Activated naive CD4-positive, alpha-beta T cell treated with anti-CD3 and anti-CD28 coated beads, Interleukin-2, amount 10 ng/mL, durations not matched to agents 7 days and 5 days (primary cell): Measurements from ENCODE around the gene SLC35D2.
"Not testable (repeated sequence)": the region's sequence is repeated elsewhere in the genome, so short reads cannot be mapped to it uniquely, and the experiment has no call there.

ENCODE experiments used
- CTCF ChIA-PET: fragments of 350-600 bp; sonication (Branson Sonifier 250); formaldehyde crosslinking; loops from one replicate; lab custom pipeline; 2021; ENCODE audit warnings: antibody characterized with exemption; lab: Charles Lee
- DNase-seq: peaks from one replicate; pipeline ENCODE4 v3.0.0-alpha.2; 2020
- H3K27ac Mint-ChIP-seq: one replicate; pipeline ENCODE4 v1.8.0; 2021; ENCODE audit warnings: mild to moderate bottlenecking, moderate library complexity, mixed read lengths
- H3K27me3 Mint-ChIP-seq: one replicate; pipeline ENCODE4 v1.8.0; 2021; ENCODE audit warnings: mild to moderate bottlenecking, mixed read lengths
- H3K36me3 Mint-ChIP-seq: one replicate; pipeline ENCODE4 v1.8.0; 2021; ENCODE audit warnings: mixed read lengths
- H3K4me1 Mint-ChIP-seq: one replicate; pipeline ENCODE4 v1.8.0; 2021; ENCODE audit warnings: mixed read lengths
- H3K4me3 Mint-ChIP-seq: one replicate; pipeline ENCODE4 v1.8.0; 2021; ENCODE audit warnings: mild to moderate bottlenecking, moderate library complexity, mixed read lengths
- H3K9me3 Mint-ChIP-seq: one replicate; pipeline ENCODE4 v1.8.0; 2021; ENCODE audit warnings: mixed read lengths

SLC35D2 gene

GRCh38 chr9:96360976-96361375 lies 22.5 kb downstream of the SLC35D2 start:
- CTCF ChIA-PET: no interaction called here
- Mint-ChIP-seq H3K4me3 (no peak overlapping the region), H3K27ac (no peak overlapping the region), H3K27me3 (no peaks in the 10 kb centered on the region), H3K36me3 (no peaks in the 10 kb centered on the region), H3K4me1 (no peaks in the 10 kb centered on the region), H3K9me3 (no peaks in the 10 kb centered on the region)
- DNase-seq: no peak

GRCh38 chr9:96360523-96360922 lies 23.0 kb downstream of the SLC35D2 start:
- CTCF ChIA-PET, H3K9me3 Mint-ChIP-seq, H3K27ac Mint-ChIP-seq, DNase-seq, H3K36me3 Mint-ChIP-seq, H3K4me1 Mint-ChIP-seq, H3K27me3 Mint-ChIP-seq, H3K4me3 Mint-ChIP-seq: not testable (repeated sequence)

GRCh38 chr9:96350866-96351265 lies 32.6 kb downstream of the SLC35D2 start:
- CTCF ChIA-PET: no interaction called here
- H3K36me3 Mint-ChIP-seq: no peaks in the 10 kb centered on the region
- H3K4me1 Mint-ChIP-seq: no peaks in the 10 kb centered on the region
- H3K9me3 Mint-ChIP-seq: no peaks in the 10 kb centered on the region
- no peak for DNase-seq
- H3K4me3 Mint-ChIP-seq: no peak overlapping the region
- H3K27ac Mint-ChIP-seq: no peak overlapping the region
- H3K27me3 Mint-ChIP-seq: no peaks in the 10 kb centered on the region

- Mint-ChIP-seq H3K27ac (no peak overlapping the region), H3K27me3 (no peaks in the 10 kb centered on the region), H3K36me3 (no peaks in the 10 kb centered on the region), H3K4me1 (no peaks in the 10 kb centered on the region), H3K9me3 (no peaks in the 10 kb centered on the region), H3K4me3 (no peak overlapping the region)
- CTCF ChIA-PET: no interaction called here
- DNase-seq: no peak
Observed at GRCh38 chr9:96348261-96348660, 35.2 kb downstream of the SLC35D2 start.

- Mint-ChIP-seq H3K27ac (no peak overlapping the region), H3K27me3 (peaks cover 5% of the 10 kb centered on the region), H3K4me1 (no peaks in the 10 kb centered on the region), H3K4me3 (no peak overlapping the region), H3K36me3 (no peaks in the 10 kb centered on the region), H3K9me3 (no peaks in the 10 kb centered on the region)
- CTCF ChIA-PET: no interaction called here
- no peak for DNase-seq
Observed at GRCh38 chr9:96345551-96345950, 38.0 kb downstream of the SLC35D2 start.

GRCh38 chr9:96344458-96345180 lies 38.9 kb downstream of the SLC35D2 start:
- Mint-ChIP-seq H3K27ac (no peak overlapping the region), H3K27me3 (peaks cover 5% of the 10 kb centered on the region), H3K4me1 (no peaks in the 10 kb centered on the region), H3K36me3 (no peaks in the 10 kb centered on the region), H3K9me3 (no peaks in the 10 kb centered on the region), H3K4me3 (no peak overlapping the region)
- CTCF ChIA-PET: no interaction called here
- no peak for DNase-seq

- H3K36me3 Mint-ChIP-seq: no peaks in the 10 kb centered on the region
- H3K9me3 Mint-ChIP-seq: no peaks in the 10 kb centered on the region
- H3K27ac Mint-ChIP-seq: no peak overlapping the region
- H3K4me3 Mint-ChIP-seq: no peak overlapping the region
- H3K27me3 Mint-ChIP-seq: peaks cover 5% of the 10 kb centered on the region
- DNase-seq: no peak
- no peaks in the 10 kb centered on the region for H3K4me1 Mint-ChIP-seq
- CTCF ChIA-PET: interaction anchor here (0.7 to 0.9 kb wide), 2 partner anchors 27 to 229 kb away, joined by 3 read pairs; no protein-coding TSS in a partner anchor
Observed at GRCh38 chr9:96343515-96344360, 39.8 kb downstream of the SLC35D2 start.

- Mint-ChIP-seq H3K27ac (no peak overlapping the region), H3K36me3 (no peaks in the 10 kb centered on the region), H3K4me1 (no peaks in the 10 kb centered on the region), H3K4me3 (no peak overlapping the region), H3K9me3 (no peaks in the 10 kb centered on the region), H3K27me3 (peaks cover 5% of the 10 kb centered on the region)
- no peak for DNase-seq
- CTCF ChIA-PET: interaction anchor here (0.9 to 1.1 kb wide), 2 partner anchors 15 to 26 kb away, joined by 3 to 5 read pairs; no protein-coding TSS in a partner anchor
Observed at GRCh38 chr9:96342571-96343245, 40.8 kb downstream of the SLC35D2 start.

- no peaks in the 10 kb centered on the region for H3K4me1 Mint-ChIP-seq
- no peaks in the 10 kb centered on the region for H3K9me3 Mint-ChIP-seq
- peaks cover 5% of the 10 kb centered on the region for H3K27me3 Mint-ChIP-seq
- no peaks in the 10 kb centered on the region for H3K36me3 Mint-ChIP-seq
- no peak overlapping the region for H3K4me3 Mint-ChIP-seq
- DNase-seq: no peak
- no peak overlapping the region for H3K27ac Mint-ChIP-seq
- CTCF ChIA-PET: no interaction called here
Observed at GRCh38 chr9:96340707-96341106, 42.8 kb downstream of the SLC35D2 start.

GRCh38 chr9:96338299-96338698 lies 45.2 kb downstream of the SLC35D2 start:
- DNase-seq: no peak
- Mint-ChIP-seq H3K27ac (no peak overlapping the region), H3K9me3 (no peaks in the 10 kb centered on the region), H3K4me1 (no peaks in the 10 kb centered on the region), H3K36me3 (no peaks in the 10 kb centered on the region), H3K27me3 (peaks cover 5% of the 10 kb centered on the region), H3K4me3 (no peak overlapping the region)
- CTCF ChIA-PET: interaction anchor here (1.5 kb wide), 1 partner anchor 10 kb away, joined by 5 read pairs; no protein-coding TSS in a partner anchor

- no peaks in the 10 kb centered on the region for H3K27me3 Mint-ChIP-seq
- no peaks in the 10 kb centered on the region for H3K36me3 Mint-ChIP-seq
- H3K27ac Mint-ChIP-seq: no peak overlapping the region
- no peak for DNase-seq
- CTCF ChIA-PET: no interaction called here
- no peak overlapping the region for H3K4me3 Mint-ChIP-seq
- no peaks in the 10 kb centered on the region for H3K4me1 Mint-ChIP-seq
- H3K9me3 Mint-ChIP-seq: no peaks in the 10 kb centered on the region
Observed at GRCh38 chr9:96333958-96334357, 49.6 kb downstream of the SLC35D2 start.

GRCh38 chr9:96331236-96331947 lies 52.1 kb downstream of the SLC35D2 start:
- Mint-ChIP-seq H3K9me3 (no peaks in the 10 kb centered on the region), H3K4me3 (no peak overlapping the region), H3K36me3 (no peaks in the 10 kb centered on the region), H3K27ac (no peak overlapping the region), H3K27me3 (peaks cover 4% of the 10 kb centered on the region), H3K4me1 (no peaks in the 10 kb centered on the region)
- no peak for DNase-seq
- CTCF ChIA-PET: interaction anchor here (1.0 kb wide), 1 partner anchor 336 kb away, joined by 5 read pairs; no protein-coding TSS in a partner anchor

- H3K27me3 Mint-ChIP-seq: peaks cover 4% of the 10 kb centered on the region
- H3K4me3 Mint-ChIP-seq: no peak overlapping the region
- H3K36me3 Mint-ChIP-seq: no peaks in the 10 kb centered on the region
- no peaks in the 10 kb centered on the region for H3K4me1 Mint-ChIP-seq
- peak; percentile 58 for DNase-seq
- no peaks in the 10 kb centered on the region for H3K9me3 Mint-ChIP-seq
- no peak overlapping the region for H3K27ac Mint-ChIP-seq
- CTCF ChIA-PET: interaction anchor here (0.7 to 4.4 kb wide), 13 partner anchors 10 to 339 kb away, joined by 3 to 26 read pairs (median 5); no protein-coding TSS in a partner anchor
Observed at GRCh38 chr9:96327694-96328352, 55.7 kb downstream of the SLC35D2 start.
